ENCODE measurements around the gene UCP3.
A peak's percentile ranks its signal among the peaks of the same experiment; 100 is the strongest.

Gene UCP3

GRCh38 chr11:74020539-74020938, 11.7 kb upstream of the UCP3 start:
- Histone ChIP-seq H2BK15ac (ENCODE audit: low read depth, poor library complexity, severe bottlenecking) (no peak overlapping the region), H2BK120ac (ENCODE audit: low read depth, low read length) (no peak overlapping the region), H2AK5ac (ENCODE audit: low read length, severe bottlenecking) (no peak overlapping the region), H2BK12ac (ENCODE audit: low read length in 2 of 2) (peak overlapping the region; percentile 25 to 37), H2AFZ (ENCODE audit: low read depth, low read length) (no peak overlapping the region), H3K9me3 (ENCODE audit: control insufficient read depth, low read length) (no peaks in the 10 kb centered on the region), H3K14ac (ENCODE audit: low read length in 2 of 2) (no peak overlapping the region), H3K79me1 (replicated peaks; ENCODE audit: low read length, poor library complexity, severe bottlenecking) (peaks cover 8% of the 10 kb centered on the region), H3K36me3 (ENCODE audit: control insufficient read depth in 1 of 2, insufficient read depth in 2 of 2, low read depth in 1 of 2, low read length in 2 of 2) (peaks cover 17 to 39% of the 10 kb centered on the region in 2 experiments), H3K4ac (ENCODE audit: low read depth in 1 of 2, low read length in 2 of 2) (peak overlapping the region in 1 of 2 experiments; percentile 43), H4K91ac (ENCODE audit: low read length) (no peak overlapping the region), H3K23ac (ENCODE audit: low read length in 2 of 2) (no peak overlapping the region), H3K9ac (ENCODE audit: low read length) (no peak overlapping the region), H3K4me1 (ENCODE audit: control insufficient read depth, insufficient read depth, low read depth, low read length) (peaks cover 10% of the 10 kb centered on the region), H4K8ac (ENCODE audit: low read length) (peak overlapping the region; percentile 30), H3K4me2 (ENCODE audit: low read length, poor library complexity, severe bottlenecking) (no peak overlapping the region), H3K27ac (ENCODE audit: low read length, poor library complexity, severe bottlenecking) (no peak overlapping the region), H3K27me3 (ENCODE audit: control insufficient read depth in 1 of 2, insufficient read depth in 1 of 2, low read length in 2 of 2) (no peaks in the 10 kb centered on the region), H3K4me3 (ENCODE audit: insufficient read depth in 1 of 2, low read depth in 1 of 2, low read length in 2 of 2) (no peak overlapping the region), H2BK5ac (ENCODE audit: low read depth, low read length, poor library complexity, severe bottlenecking) (no peak overlapping the region), H3K18ac (ENCODE audit: low read depth in 1 of 2, low read length in 2 of 2) (peak overlapping the region in 1 of 2 experiments; percentile 1)
- no peak for DNase-seq
- WGBS: 95% methylated on average over 4 of the region's 4 CpGs

- H3K27me3 ChIP-seq (ENCODE audit: control insufficient read depth in 1 of 2, insufficient read depth in 1 of 2, low read length in 2 of 2): no peaks in the 10 kb centered on the region
- H4K8ac ChIP-seq (ENCODE audit: low read length): peak overlapping the region; percentile 87
- H3K4me3 ChIP-seq (ENCODE audit: insufficient read depth in 1 of 2, low read depth in 1 of 2, low read length in 2 of 2): no peak overlapping the region
- peak overlapping the region; percentile 6 for H2BK15ac ChIP-seq (ENCODE audit: low read depth, poor library complexity, severe bottlenecking)
- H3K79me1 ChIP-seq (replicated peaks; ENCODE audit: low read length, poor library complexity, severe bottlenecking): peaks cover 8% of the 10 kb centered on the region
- WGBS: 98% methylated on average over 3 of the region's 4 CpGs
- H2AK5ac ChIP-seq (ENCODE audit: low read length, severe bottlenecking): no peak overlapping the region
- H3K36me3 ChIP-seq (ENCODE audit: control insufficient read depth in 1 of 2, insufficient read depth in 2 of 2, low read depth in 1 of 2, low read length in 2 of 2): peaks cover 17 to 41% of the 10 kb centered on the region in 2 experiments
- H3K4ac ChIP-seq (ENCODE audit: low read depth in 1 of 2, low read length in 2 of 2): peak overlapping the region in 1 of 2 experiments; percentile 85
- peaks cover 11% of the 10 kb centered on the region for H3K4me1 ChIP-seq (ENCODE audit: control insufficient read depth, insufficient read depth, low read depth, low read length)
- H4K91ac ChIP-seq (ENCODE audit: low read length): no peak overlapping the region
- H3K18ac ChIP-seq (ENCODE audit: low read depth in 1 of 2, low read length in 2 of 2): peak overlapping the region; percentile 83 to 84
- peak overlapping the region in 1 of 2 experiments; percentile 1 for H3K14ac ChIP-seq (ENCODE audit: low read length in 2 of 2)
- H3K9me3 ChIP-seq (ENCODE audit: control insufficient read depth, low read length): no peaks in the 10 kb centered on the region
- H2BK12ac ChIP-seq (ENCODE audit: low read length in 2 of 2): peak overlapping the region; percentile 98 to 99
- no peak overlapping the region for H2BK5ac ChIP-seq (ENCODE audit: low read depth, low read length, poor library complexity, severe bottlenecking)
- no peak overlapping the region for H3K4me2 ChIP-seq (ENCODE audit: low read length, poor library complexity, severe bottlenecking)
- DNase-seq: no peak
- H3K23ac ChIP-seq (ENCODE audit: low read length in 2 of 2): peak overlapping the region in 1 of 2 experiments; percentile 62
- peak overlapping the region; percentile 79 for H3K9ac ChIP-seq (ENCODE audit: low read length)
- no peak overlapping the region for H2AFZ ChIP-seq (ENCODE audit: low read depth, low read length)
- no peak overlapping the region for H3K27ac ChIP-seq (ENCODE audit: low read length, poor library complexity, severe bottlenecking)
- H2BK120ac ChIP-seq (ENCODE audit: low read depth, low read length): peak overlapping the region; percentile 62
These were observed 11.0 kb upstream of the UCP3 start for GRCh38 chr11:74019860-74020259.

GRCh38 chr11:74019104-74019738, 10.3 kb upstream of the UCP3 start:
- Histone ChIP-seq H3K27me3 (ENCODE audit: control insufficient read depth in 1 of 2, insufficient read depth in 1 of 2, low read length in 2 of 2) (no peaks in the 10 kb centered on the region), H2BK15ac (ENCODE audit: low read depth, poor library complexity, severe bottlenecking) (peak overlapping the region; percentile 65), H3K18ac (ENCODE audit: low read depth in 1 of 2, low read length in 2 of 2) (peak overlapping the region; percentile 28 to 91), H3K27ac (ENCODE audit: low read length, poor library complexity, severe bottlenecking) (no peak overlapping the region), H3K4me1 (ENCODE audit: control insufficient read depth, insufficient read depth, low read depth, low read length) (peaks cover 10% of the 10 kb centered on the region), H3K23ac (ENCODE audit: low read length in 2 of 2) (no peak overlapping the region), H4K8ac (ENCODE audit: low read length) (no peak overlapping the region), H2AFZ (ENCODE audit: low read depth, low read length) (no peak overlapping the region), H3K4me2 (ENCODE audit: low read length, poor library complexity, severe bottlenecking) (no peak overlapping the region), H2AK5ac (ENCODE audit: low read length, severe bottlenecking) (no peak overlapping the region), H3K4ac (ENCODE audit: low read depth in 1 of 2, low read length in 2 of 2) (peak overlapping the region; percentile 77 to 94), H3K79me1 (replicated peaks; ENCODE audit: low read length, poor library complexity, severe bottlenecking) (peaks cover 8% of the 10 kb centered on the region), H2BK120ac (ENCODE audit: low read depth, low read length) (peak overlapping the region; percentile 90), H2BK12ac (ENCODE audit: low read length in 2 of 2) (peak overlapping the region; percentile 60 to 75), H3K14ac (ENCODE audit: low read length in 2 of 2) (no peak overlapping the region), H3K9me3 (ENCODE audit: control insufficient read depth, low read length) (no peaks in the 10 kb centered on the region), H3K36me3 (ENCODE audit: control insufficient read depth in 1 of 2, insufficient read depth in 2 of 2, low read depth in 1 of 2, low read length in 2 of 2) (peaks cover 17 to 45% of the 10 kb centered on the region in 2 experiments), H4K91ac (ENCODE audit: low read length) (peak overlapping the region; percentile 71), H3K9ac (ENCODE audit: low read length) (peak overlapping the region; percentile 79), H3K4me3 (ENCODE audit: insufficient read depth in 1 of 2, low read depth in 1 of 2, low read length in 2 of 2) (no peak overlapping the region), H2BK5ac (ENCODE audit: low read depth, low read length, poor library complexity, severe bottlenecking) (no peak overlapping the region)
- WGBS: 36% methylated on average over 4 of the region's 4 CpGs
- DNase-seq: peak; percentile 71

- Histone ChIP-seq H2BK15ac (ENCODE audit: low read depth, poor library complexity, severe bottlenecking) (peak overlapping the region; percentile 65), H3K9ac (ENCODE audit: low read length) (peak overlapping the region; percentile 79), H4K91ac (ENCODE audit: low read length) (peak overlapping the region; percentile 88), H2BK12ac (ENCODE audit: low read length in 2 of 2) (peak overlapping the region; percentile 75 to 92), H3K36me3 (ENCODE audit: control insufficient read depth in 1 of 2, insufficient read depth in 2 of 2, low read depth in 1 of 2, low read length in 2 of 2) (peaks cover 20 to 53% of the 10 kb centered on the region in 2 experiments), H3K27ac (ENCODE audit: low read length, poor library complexity, severe bottlenecking) (no peak overlapping the region), H2BK120ac (ENCODE audit: low read depth, low read length) (peak overlapping the region; percentile 90), H2AK5ac (ENCODE audit: low read length, severe bottlenecking) (no peak overlapping the region), H3K23ac (ENCODE audit: low read length in 2 of 2) (peak overlapping the region in 1 of 2 experiments; percentile 46), H3K9me3 (ENCODE audit: control insufficient read depth, low read length) (no peaks in the 10 kb centered on the region), H2AFZ (ENCODE audit: low read depth, low read length) (peak overlapping the region; percentile 33), H3K4ac (ENCODE audit: low read depth in 1 of 2, low read length in 2 of 2) (peak overlapping the region; percentile 94), H3K79me1 (replicated peaks; ENCODE audit: low read length, poor library complexity, severe bottlenecking) (peaks cover 8% of the 10 kb centered on the region), H3K27me3 (ENCODE audit: control insufficient read depth in 1 of 2, insufficient read depth in 1 of 2, low read length in 2 of 2) (no peaks in the 10 kb centered on the region), H2BK5ac (ENCODE audit: low read depth, low read length, poor library complexity, severe bottlenecking) (no peak overlapping the region), H3K4me2 (ENCODE audit: low read length, poor library complexity, severe bottlenecking) (no peak overlapping the region), H3K14ac (ENCODE audit: low read length in 2 of 2) (peak overlapping the region in 1 of 2 experiments; percentile 96), H3K4me3 (ENCODE audit: insufficient read depth in 1 of 2, low read depth in 1 of 2, low read length in 2 of 2) (no peak overlapping the region), H3K18ac (ENCODE audit: low read depth in 1 of 2, low read length in 2 of 2) (peak overlapping the region; percentile 75 to 91), H3K4me1 (ENCODE audit: control insufficient read depth, insufficient read depth, low read depth, low read length) (peaks cover 10% of the 10 kb centered on the region), H4K8ac (ENCODE audit: low read length) (peak overlapping the region; percentile 92)
- DNase-seq: peak; percentile 96
- WGBS: 71% methylated on average over 9 of the region's 9 CpGs
These were observed 9.6 kb upstream of the UCP3 start for GRCh38 chr11:74018331-74019005.

Data from mesenchymal stem cell (in vitro differentiated cells and primary cell).